Measurements from ENCODE around the gene CRTAP. TPM values are rescaled to one million over a fixed set of nuclear protein-coding genes. Genes with fewer than 3 reads are reported as not detected.
"Not testable (repeated sequence)": the region's sequence is repeated elsewhere in the genome, so short reads cannot be mapped to it uniquely, and the experiment has no call there.

Gene CRTAP
- total RNA-seq, 1 donor from 2014 or later = 276 TPM

DNA sequence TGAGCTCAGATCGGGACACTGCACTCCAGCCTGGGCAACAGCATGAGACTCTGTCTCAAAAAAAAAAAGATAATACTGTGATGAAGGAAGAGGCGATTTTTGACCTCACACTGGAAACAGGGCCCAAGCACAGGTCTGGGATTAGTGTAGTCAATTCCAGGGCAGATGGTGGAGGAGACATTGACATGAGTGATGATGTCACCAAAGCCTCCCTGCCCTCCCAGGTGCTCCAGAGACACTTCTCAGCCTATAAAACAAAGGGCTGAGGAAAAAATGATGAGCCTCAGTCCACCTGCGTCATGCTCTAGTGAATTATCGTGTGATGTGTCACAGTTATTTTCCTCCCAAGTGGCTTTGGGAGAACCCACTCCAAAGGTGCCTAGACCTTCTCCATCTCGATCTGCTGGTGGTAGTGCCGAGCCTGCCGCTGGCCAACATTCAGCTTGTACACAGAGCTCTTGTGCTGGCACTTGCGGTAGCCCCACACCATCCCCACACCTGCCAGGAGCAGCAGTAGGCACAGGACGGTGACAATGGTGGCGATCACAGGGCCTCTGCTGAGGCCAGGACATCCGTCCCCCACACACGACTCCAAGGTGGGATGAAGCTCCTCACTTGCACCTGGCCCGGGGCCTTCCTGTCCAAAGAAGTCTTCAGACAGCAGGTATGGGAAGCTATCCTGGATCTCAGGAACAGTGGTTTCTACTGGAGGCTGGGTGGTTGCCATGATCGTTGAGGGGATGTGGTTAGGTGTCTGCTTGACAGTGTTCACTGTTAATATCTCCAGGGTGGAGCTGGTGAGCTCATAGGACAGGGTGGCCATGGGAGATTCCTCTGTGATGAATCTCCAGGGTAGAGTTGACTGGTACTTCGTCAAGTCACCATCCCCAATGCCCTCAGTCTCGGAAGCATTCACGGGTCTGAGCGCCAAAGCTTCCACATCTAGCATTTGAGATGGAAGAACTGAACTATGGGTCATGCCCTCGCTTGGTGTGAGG lies 38.8 kb downstream of the CRTAP start:
- no peak for TF ChIP-seq CTCF (IDR thresholded peaks at IDR 0.05)
- no peak overlapping the region for H3K4me3 Mint-ChIP-seq (ENCODE audit: unreplicated experiment)
- peaks cover 5% of the 10 kb centered on the region for H3K9me3 Mint-ChIP-seq (ENCODE audit: low read depth)
- no peak overlapping the region for H3K27ac Mint-ChIP-seq (ENCODE audit: unreplicated experiment)
- peaks cover 10% of the 10 kb centered on the region for H3K36me3 Mint-ChIP-seq (ENCODE audit: low read depth)
- H3K4me1 Mint-ChIP-seq (ENCODE audit: low read depth) = peaks cover 56% of the 10 kb centered on the region
- DNase-seq (ENCODE audit: low spot score) = no peak
- H3K27me3 Mint-ChIP-seq (ENCODE audit: low read depth) = no peaks in the 10 kb centered on the region

GRCh38 chr3:33153782-33154181 lies 40.0 kb downstream of the CRTAP start:
- Mint-ChIP-seq H3K4me3 (ENCODE audit: unreplicated experiment) (no peak overlapping the region), H3K4me1 (ENCODE audit: low read depth) (peaks cover 45% of the 10 kb centered on the region), H3K9me3 (ENCODE audit: low read depth) (no peaks in the 10 kb centered on the region), H3K27ac (ENCODE audit: unreplicated experiment) (peak overlapping the region; percentile 42), H3K36me3 (ENCODE audit: low read depth) (peaks cover 10% of the 10 kb centered on the region), H3K27me3 (ENCODE audit: low read depth) (no peaks in the 10 kb centered on the region)
- no peak for DNase-seq (ENCODE audit: low spot score)
- no peak for TF ChIP-seq CTCF (IDR thresholded peaks at IDR 0.05)

GRCh38 chr3:33155301-33155700 lies 41.5 kb downstream of the CRTAP start:
- Mint-ChIP-seq H3K27me3 (ENCODE audit: low read depth) (no peaks in the 10 kb centered on the region), H3K4me3 (ENCODE audit: unreplicated experiment) (no peak overlapping the region), H3K27ac (ENCODE audit: unreplicated experiment) (no peak overlapping the region), H3K4me1 (ENCODE audit: low read depth) (peaks cover 45% of the 10 kb centered on the region), H3K9me3 (ENCODE audit: low read depth) (no peaks in the 10 kb centered on the region), H3K36me3 (ENCODE audit: low read depth) (peaks cover 10% of the 10 kb centered on the region)
- no peak for TF ChIP-seq CTCF (IDR thresholded peaks at IDR 0.05)
- no peak for DNase-seq (ENCODE audit: low spot score)

DNA sequence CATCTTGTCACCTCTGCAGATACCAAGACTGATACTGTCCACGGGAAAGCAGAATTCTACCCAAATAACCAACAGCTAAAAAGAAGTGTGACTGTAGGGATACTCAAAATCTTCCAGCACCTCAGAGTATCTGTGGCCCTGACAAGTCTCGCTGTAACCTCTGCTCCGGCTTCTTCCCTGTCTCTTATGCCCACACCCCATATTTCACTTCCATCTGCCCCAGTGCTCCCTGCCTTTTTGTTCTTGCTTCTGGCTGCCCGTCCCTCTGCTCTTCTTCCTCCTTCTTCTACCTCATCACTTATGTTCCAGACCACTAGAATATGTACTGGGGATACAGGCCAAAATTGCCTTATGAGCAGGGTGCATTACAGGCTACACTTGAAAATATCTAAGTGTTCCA lies 45.4 kb downstream of the CRTAP start:
- TF ChIP-seq CTCF (IDR thresholded peaks at IDR 0.05) = no peak
- Mint-ChIP-seq H3K27ac (ENCODE audit: unreplicated experiment) (no peak overlapping the region), H3K27me3 (ENCODE audit: low read depth) (no peaks in the 10 kb centered on the region), H3K9me3 (ENCODE audit: low read depth) (no peaks in the 10 kb centered on the region), H3K4me1 (ENCODE audit: low read depth) (peaks cover 24% of the 10 kb centered on the region), H3K36me3 (ENCODE audit: low read depth) (peaks cover 8% of the 10 kb centered on the region), H3K4me3 (ENCODE audit: unreplicated experiment) (no peak overlapping the region)
- no peak for DNase-seq (ENCODE audit: low spot score)

DNA sequence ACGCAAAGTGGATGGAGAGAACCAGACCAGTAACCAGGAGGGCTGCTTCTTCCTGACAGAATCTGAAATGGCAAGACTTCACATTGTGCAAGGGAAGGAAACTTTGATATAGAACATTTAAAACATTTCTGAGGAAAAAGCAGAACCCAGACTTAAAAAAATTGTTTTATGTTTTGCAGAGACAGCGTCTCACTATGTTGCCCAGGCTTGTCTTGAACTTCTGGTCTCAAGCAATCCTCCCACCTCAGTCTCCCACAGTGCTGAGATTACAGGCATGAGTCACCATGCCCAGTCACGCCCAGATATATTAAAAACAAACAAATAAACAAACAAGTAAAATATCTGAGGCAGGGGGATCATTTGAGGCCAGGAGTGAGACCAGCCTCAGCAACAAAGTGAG lies 46.2 kb downstream of the CRTAP start:
- Mint-ChIP-seq H3K4me1 (ENCODE audit: low read depth) (peaks cover 26% of the 10 kb centered on the region), H3K27ac (ENCODE audit: unreplicated experiment) (no peak overlapping the region), H3K27me3 (ENCODE audit: low read depth) (no peaks in the 10 kb centered on the region), H3K4me3 (ENCODE audit: unreplicated experiment) (no peak overlapping the region), H3K36me3 (ENCODE audit: low read depth) (peaks cover 8% of the 10 kb centered on the region), H3K9me3 (ENCODE audit: low read depth) (no peaks in the 10 kb centered on the region)
- no peak for TF ChIP-seq CTCF (IDR thresholded peaks at IDR 0.05)
- DNase-seq (ENCODE audit: low spot score) = no peak

- not testable (repeated sequence) for DNase-seq (ENCODE audit: low spot score); H3K9me3 Mint-ChIP-seq (ENCODE audit: low read depth); H3K27ac Mint-ChIP-seq (ENCODE audit: unreplicated experiment); H3K36me3 Mint-ChIP-seq (ENCODE audit: low read depth); H3K27me3 Mint-ChIP-seq (ENCODE audit: low read depth); H3K4me3 Mint-ChIP-seq (ENCODE audit: unreplicated experiment)
- peaks cover 18% of the 10 kb centered on the region for H3K4me1 Mint-ChIP-seq (ENCODE audit: low read depth)
These were observed 48.8 kb downstream of the CRTAP start for GRCh38 chr3:33162621-33163020.

Data from chondrocyte (in vitro differentiated cells).